HCT116 (cell line): ENCODE results near the gene SLFN5. TPM values are rescaled to one million over a fixed set of nuclear protein-coding genes. Genes with fewer than 3 reads are reported as not detected.

Experiments used
- ATAC-seq: fragments of 200-7000 bp; cut with Tn5 transposase; 2 replicates; pipeline ENCODE4 v1.9.1; 2020; ENCODE audit warnings: mild to moderate bottlenecking, moderate library complexity
- BruUV-seq: library from RNA; stranded (reverse); fragments of 400-500 nt; replicated peaks from 2 replicates; lab custom pipeline; 2021; lab: Mats Ljungman, UMichigan
- CTCF ChIA-PET: fragments of 300-600 bp; sonication (Branson Sonifier 250); formaldehyde crosslinking; loops from one replicate; lab custom pipeline; 2021; ENCODE audit warnings: antibody characterized with exemption; lab: Charles Lee
- POLR2A ChIA-PET: fragments of 300-600, 350-600 bp; sonication (Branson Sonifier 250); formaldehyde crosslinking; loops from one replicate; lab custom pipeline; 2021; ENCODE audit warnings: antibody characterized with exemption; lab: Charles Lee
- RAD21 ChIA-PET, 2 experiments: fragments of 300-600 bp; sonication (Branson Sonifier 250); formaldehyde crosslinking; loops; one replicate each; lab custom pipeline; 2023; ENCODE audit warnings: low total read pairs in 2 of 2; ENCODE audit not compliant: uncharacterized antibody in 2 of 2, unreplicated experiment in 2 of 2, low non-redundant PET in 1 of 2; lab: Charles Lee
- DNase-seq: peaks from one replicate; pipeline ENCODE4 v3.0.0-alpha.2; 2010; ENCODE audit warnings: low read depth, low spot score
- H2AFZ ChIP-seq: fragments of 200-600 bp; shearing (Covaris generic), sonication (generic); 2 replicates; pipeline ENCODE4 v1.6.1; 2017; ENCODE audit warnings: low read depth, mixed run types, mixed read lengths, antibody characterized with exemption, low read length; ENCODE audit not compliant: poor library complexity, severe bottlenecking
- H3K27ac ChIP-seq: 2 replicates; pipeline ENCODE4 v1.5.1; 2012; ENCODE audit warnings: low read depth, low read length
- H3K27me3 ChIP-seq: fragments of 200-600 bp; sonication (generic); 2 replicates; pipeline ENCODE4 v1.6.1; 2016; ENCODE audit warnings: mixed run types, low read length, mixed read lengths; ENCODE audit not compliant: insufficient read depth
- H3K36me3 ChIP-seq, 2 experiments: fragments of 200-500 bp in 1 of 2; fragments of 200-600 bp in 1 of 2; sonication (Bioruptor generic) in 1 of 2; sonication (generic) in 1 of 2; 2 replicates each; pipeline versions ENCODE4 v1.5.1 to v1.6.1; 2014 to 2016; ENCODE audit warnings: low read length in 2 of 2, inconsistent platforms in 1 of 2, mixed read lengths in 1 of 2, mixed run types in 1 of 2; ENCODE audit not compliant: insufficient read depth in 2 of 2, control insufficient read depth in 1 of 2
- H3K4me1 ChIP-seq, 2 experiments: fragments of 200-600 bp in 1 of 2; sonication (generic) in 1 of 2; 2 replicates each; pipeline versions ENCODE4 v1.5.1 to v1.6.1; 2012 to 2017; ENCODE audit warnings: low read length in 2 of 2, inconsistent platforms in 1 of 2, mild to moderate bottlenecking in 1 of 2, mixed read lengths in 1 of 2, mixed run types in 1 of 2, moderate library complexity in 1 of 2; ENCODE audit not compliant: insufficient read depth in 2 of 2, control insufficient read depth in 1 of 2
- H3K4me2 ChIP-seq: fragments of 200-600 bp; sonication (generic); 2 replicates; pipeline ENCODE4 v1.6.1; 2017; ENCODE audit warnings: mixed run types, low read length, mixed read lengths
- H3K4me3 ChIP-seq, 2 experiments: fragments of 200-600 bp in 1 of 2; sonication (generic) in 1 of 2; replicated peaks in 1 of 2; 2 replicates each; pipeline ENCODE4 v1.5.1; 2011 to 2016; ENCODE audit warnings: low read length in 2 of 2, control low read depth in 1 of 2, low read depth in 1 of 2, mild to moderate bottlenecking in 1 of 2, mixed read lengths in 1 of 2, mixed run types in 1 of 2
- H3K79me2 ChIP-seq: fragments of 200-600 bp; sonication (generic); 2 replicates; pipeline ENCODE4 v1.6.1; 2017; ENCODE audit warnings: mild to moderate bottlenecking, mixed run types, low read length, moderate library complexity, mixed read lengths; ENCODE audit not compliant: insufficient read depth
- H3K9ac ChIP-seq: fragments of 200-600 bp; sonication (generic); 2 replicates; pipeline ENCODE4 v1.6.1; 2016; ENCODE audit warnings: low read length, mixed read lengths
- H3K9me2 ChIP-seq: fragments of 200-600 bp; sonication (generic), shearing (Covaris generic); 2 replicates; pipeline ENCODE4 v1.6.1; 2017; ENCODE audit warnings: mixed run types, mild to moderate bottlenecking, moderate library complexity; ENCODE audit not compliant: insufficient read depth
- H3K9me3 ChIP-seq, 2 experiments: fragments of 200-500 bp in 1 of 2; fragments of 200-600 bp in 1 of 2; sonication (Bioruptor generic) in 1 of 2; sonication (generic) in 1 of 2; 2 replicates each; pipeline ENCODE4 v1.6.1; 2014 to 2017; ENCODE audit warnings: low read length in 2 of 2, mixed read lengths in 2 of 2, inconsistent platforms in 1 of 2, low read depth in 1 of 2, mild to moderate bottlenecking in 1 of 2, mixed run types in 1 of 2, moderate library complexity in 1 of 2; ENCODE audit not compliant: control insufficient read depth in 1 of 2, insufficient read depth in 1 of 2
- H4K20me1 ChIP-seq: fragments of 200-600 bp; sonication (generic), shearing (Covaris generic); 2 replicates; pipeline ENCODE4 v1.6.1; 2017; ENCODE audit warnings: mixed run types, mild to moderate bottlenecking, moderate library complexity; ENCODE audit not compliant: insufficient read depth
- ELF1 ChIP-seq: IDR thresholded peaks from 2 replicates; pipeline ENCODE4 v1.6.1; 2012; ENCODE audit warnings: low read depth, borderline replicate concordance
- EZH2phosphoT487 ChIP-seq: fragments of 200-600 bp; IDR thresholded peaks from 2 replicates; pipeline ENCODE4 v1.6.1; 2018; ENCODE audit warnings: antibody characterized with exemption, borderline replicate concordance
- JUND ChIP-seq: IDR thresholded peaks from 2 replicates; pipeline ENCODE4 v1.6.1; 2012
- POLR2AphosphoS5 ChIP-seq: IDR thresholded peaks from 2 replicates; pipeline ENCODE4 v1.6.1; 2011; ENCODE audit warnings: mild to moderate bottlenecking, low read depth, low read length, moderate library complexity
- RAD21 ChIP-seq: IDR thresholded peaks from 2 replicates; pipeline ENCODE4 v1.6.1; 2012; ENCODE audit warnings: low read depth, mild to moderate bottlenecking
- SIN3A ChIP-seq: IDR thresholded peaks from 2 replicates; pipeline ENCODE4 v1.6.1; 2012; ENCODE audit warnings: low read depth
- SRF ChIP-seq: IDR thresholded peaks from 2 replicates; pipeline ENCODE4 v1.6.1; 2012; ENCODE audit warnings: low read depth
- TCF7L2 ChIP-seq: IDR thresholded peaks from 2 replicates; pipeline ENCODE4 v1.7.0; 2011; ENCODE audit warnings: borderline replicate concordance, inconsistent platforms; ENCODE audit not compliant: insufficient read depth, insufficient read length; ENCODE audit errors: extremely low read depth
- intact Hi-C: fragments of 100-400 bp; cut with micrococcal nuclease; formaldehyde crosslinking; loops from 2 replicates; pipeline ENCODE4 v1.10.0; 2022
- total RNA-seq: library from RNA; stranded (reverse); gene quantifications from one replicate; pipeline ENCODE4 v1.2.1, GENCODE V29; 2021; ENCODE audit not compliant: unreplicated experiment
- TF ChIP-seq, protein P1 (sequence below), 3 experiments: fragments of 200-600 bp in 1 of 3; sonication (generic) in 1 of 3; IDR thresholded peaks in 2 of 3; conservative IDR thresholded peaks in 1 of 3; 2 replicates each; pipeline ENCODE4 v1.5.1; 2012 to 2017; ENCODE audit warnings: low read depth in 2 of 3, low read length in 2 of 3, antibody characterized with exemption in 1 of 3, borderline replicate concordance in 1 of 3, control low read depth in 1 of 3, mild to moderate bottlenecking in 1 of 3, mixed read lengths in 1 of 3, mixed run types in 1 of 3, moderate library complexity in 1 of 3; ENCODE audit not compliant: insufficient read depth in 1 of 3
- TF ChIP-seq, protein P2 (sequence below): IDR thresholded peaks from 2 replicates; pipeline ENCODE4 v1.6.1; 2012
- TF ChIP-seq, protein P3 (sequence below): IDR thresholded peaks from 2 replicates; pipeline ENCODE4 v1.6.1; 2012
- TF ChIP-seq, protein P4 (sequence below): IDR thresholded peaks from 2 replicates; pipeline ENCODE4 v1.6.1; 2011; ENCODE audit warnings: mild to moderate bottlenecking, low read length, moderate library complexity; ENCODE audit not compliant: insufficient replicate concordance; ENCODE audit errors: extremely low read depth

SLFN5 gene
- total RNA-seq, 1 experiment from 2014 or later = 23.7 TPM

DNA sequence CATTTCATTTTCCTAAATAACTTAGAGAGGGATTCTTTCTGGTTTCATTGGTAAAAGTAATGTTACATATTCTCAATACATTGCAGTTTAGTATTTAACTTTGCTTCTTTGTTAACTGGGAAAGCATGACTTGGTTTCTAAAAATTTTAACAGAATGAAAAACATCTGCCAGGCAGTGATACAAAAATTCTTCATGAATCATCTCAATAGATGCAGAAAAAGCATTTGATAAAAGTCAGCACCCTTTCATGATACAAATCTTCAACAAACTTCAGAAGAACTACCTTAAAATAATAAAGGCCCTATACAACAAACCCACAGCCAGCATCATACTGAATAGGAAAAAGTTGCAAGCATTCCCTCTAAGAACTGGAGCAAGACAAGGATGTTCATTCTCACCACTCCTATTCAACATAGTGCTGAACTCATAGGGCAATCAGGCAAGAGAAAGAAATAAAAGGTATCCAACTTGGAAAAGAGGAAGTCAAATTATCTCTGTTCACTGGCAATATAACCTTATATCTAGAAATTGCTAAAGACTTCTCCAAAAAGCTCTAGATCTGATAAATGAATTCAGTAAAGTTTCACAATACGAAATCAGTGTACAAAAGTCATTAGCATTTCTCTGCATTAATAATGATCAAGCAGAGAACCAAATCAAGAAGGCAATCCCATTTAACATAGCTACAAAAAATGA lies 50.4 kb downstream of the SLFN5 start:
- Histone ChIP-seq H3K9me2 (no peaks in the 10 kb centered on the region), H3K27me3 (peaks cover 47% of the 10 kb centered on the region), H3K9ac (no peak overlapping the region), H3K36me3 (no peaks in the 10 kb centered on the region), H3K9me3 (0 out of 4 replicates have a peak, but pooled peaks cover 0 to 4% of the 10 kb centered on the region in 2 experiments), H3K79me2 (no peaks in the 10 kb centered on the region), H3K4me1 (no peaks in the 10 kb centered on the region), H3K4me2 (no peak overlapping the region), H4K20me1 (no peaks in the 10 kb centered on the region), H2AFZ (no peak overlapping the region), H3K27ac (no peak overlapping the region), H3K4me3 (no peak overlapping the region)
- no TSS peak for BruUV-seq
- DNase-seq (no peak), ATAC-seq (no peak)
- ChIA-PET CTCF (no interaction called here), RAD21 (no interaction called here), POLR2A (no interaction called here)
- intact Hi-C loops = no loop called here
- TF ChIP-seq POLR2AphosphoS5 (no peak), RAD21 (no peak), EZH2phosphoT487 (no peak), SIN3A (no peak), SRF (no peak), JUND (no peak), TCF7L2 (no peak), ELF1 (no peak)
- TF ChIP-seq, protein P1, sequence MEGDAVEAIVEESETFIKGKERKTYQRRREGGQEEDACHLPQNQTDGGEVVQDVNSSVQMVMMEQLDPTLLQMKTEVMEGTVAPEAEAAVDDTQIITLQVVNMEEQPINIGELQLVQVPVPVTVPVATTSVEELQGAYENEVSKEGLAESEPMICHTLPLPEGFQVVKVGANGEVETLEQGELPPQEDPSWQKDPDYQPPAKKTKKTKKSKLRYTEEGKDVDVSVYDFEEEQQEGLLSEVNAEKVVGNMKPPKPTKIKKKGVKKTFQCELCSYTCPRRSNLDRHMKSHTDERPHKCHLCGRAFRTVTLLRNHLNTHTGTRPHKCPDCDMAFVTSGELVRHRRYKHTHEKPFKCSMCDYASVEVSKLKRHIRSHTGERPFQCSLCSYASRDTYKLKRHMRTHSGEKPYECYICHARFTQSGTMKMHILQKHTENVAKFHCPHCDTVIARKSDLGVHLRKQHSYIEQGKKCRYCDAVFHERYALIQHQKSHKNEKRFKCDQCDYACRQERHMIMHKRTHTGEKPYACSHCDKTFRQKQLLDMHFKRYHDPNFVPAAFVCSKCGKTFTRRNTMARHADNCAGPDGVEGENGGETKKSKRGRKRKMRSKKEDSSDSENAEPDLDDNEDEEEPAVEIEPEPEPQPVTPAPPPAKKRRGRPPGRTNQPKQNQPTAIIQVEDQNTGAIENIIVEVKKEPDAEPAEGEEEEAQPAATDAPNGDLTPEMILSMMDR (IDR thresholded peaks at IDR 0.05 in 2 of 3, conservative IDR thresholded peaks at IDR 0.05 in 1 of 3; ENCODE audit: borderline replicate concordance in 1 of 3, insufficient read depth in 1 of 3, low read depth in 2 of 3, low read length in 2 of 3) = no peak
- TF ChIP-seq, protein P2, sequence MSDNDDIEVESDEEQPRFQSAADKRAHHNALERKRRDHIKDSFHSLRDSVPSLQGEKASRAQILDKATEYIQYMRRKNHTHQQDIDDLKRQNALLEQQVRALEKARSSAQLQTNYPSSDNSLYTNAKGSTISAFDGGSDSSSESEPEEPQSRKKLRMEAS = no peak
- TF ChIP-seq, protein P3, sequence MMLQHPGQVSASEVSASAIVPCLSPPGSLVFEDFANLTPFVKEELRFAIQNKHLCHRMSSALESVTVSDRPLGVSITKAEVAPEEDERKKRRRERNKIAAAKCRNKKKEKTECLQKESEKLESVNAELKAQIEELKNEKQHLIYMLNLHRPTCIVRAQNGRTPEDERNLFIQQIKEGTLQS = no peak
- TF ChIP-seq, protein P4, sequence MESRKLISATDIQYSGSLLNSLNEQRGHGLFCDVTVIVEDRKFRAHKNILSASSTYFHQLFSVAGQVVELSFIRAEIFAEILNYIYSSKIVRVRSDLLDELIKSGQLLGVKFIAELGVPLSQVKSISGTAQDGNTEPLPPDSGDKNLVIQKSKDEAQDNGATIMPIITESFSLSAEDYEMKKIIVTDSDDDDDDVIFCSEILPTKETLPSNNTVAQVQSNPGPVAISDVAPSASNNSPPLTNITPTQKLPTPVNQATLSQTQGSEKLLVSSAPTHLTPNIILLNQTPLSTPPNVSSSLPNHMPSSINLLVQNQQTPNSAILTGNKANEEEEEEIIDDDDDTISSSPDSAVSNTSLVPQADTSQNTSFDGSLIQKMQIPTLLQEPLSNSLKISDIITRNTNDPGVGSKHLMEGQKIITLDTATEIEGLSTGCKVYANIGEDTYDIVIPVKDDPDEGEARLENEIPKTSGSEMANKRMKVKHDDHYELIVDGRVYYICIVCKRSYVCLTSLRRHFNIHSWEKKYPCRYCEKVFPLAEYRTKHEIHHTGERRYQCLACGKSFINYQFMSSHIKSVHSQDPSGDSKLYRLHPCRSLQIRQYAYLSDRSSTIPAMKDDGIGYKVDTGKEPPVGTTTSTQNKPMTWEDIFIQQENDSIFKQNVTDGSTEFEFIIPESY = no peak
